Left cardiac atrium (tissue), 4 donors: Measurements from ENCODE around the gene GJA5. TPM values are rescaled to one million over a fixed set of nuclear protein-coding genes. Genes with fewer than 3 reads are reported as not detected.
"Not testable (repeated sequence)": the region's sequence is repeated elsewhere in the genome, so short reads cannot be mapped to it uniquely, and the experiment has no call there.

Source experiments
- ATAC-seq, 2 donors: fragments of 200-7000 bp; cut with Tn5 transposase; one replicate each; pipeline ENCODE4 v1.9.1; 2020; ENCODE audit warnings: mild to moderate bottlenecking in 2 of 2, moderate library complexity in 2 of 2
- DNase-seq: peaks from one replicate; pipeline ENCODE4 v3.0.0-alpha.2; 2020
- intact Hi-C, 2 donors: fragments of 100-400 bp; cut with DNase I; formaldehyde crosslinking; loops; one replicate each; pipeline versions ENCODE4 v1.14.1 to v1.15.1; 2022 to 2023
- total RNA-seq, 2 donors: library from RNA; stranded (reverse); fragmentation: NEBNext Ultra II Directional; extraction: Animal tissue kit (Norgen Biotek cat#: 25700); gene quantifications; one replicate each; pipeline ENCODE4 v1.2.1, GENCODE V29; 2021
- donor health status: DM: no; HTN: yes; CAD: no.
- donor health status: DM: no; HTN: yes; CAD: no; lungs with severe emphysema.
- donor health status: DM: yes; HTN: yes; CAD: no.
- donor health status: Dilated cardiomyopathy.

GJA5 gene
- total RNA-seq, 2 donors from 2014 or later, result 39.4 to 54.6 TPM

DNA sequence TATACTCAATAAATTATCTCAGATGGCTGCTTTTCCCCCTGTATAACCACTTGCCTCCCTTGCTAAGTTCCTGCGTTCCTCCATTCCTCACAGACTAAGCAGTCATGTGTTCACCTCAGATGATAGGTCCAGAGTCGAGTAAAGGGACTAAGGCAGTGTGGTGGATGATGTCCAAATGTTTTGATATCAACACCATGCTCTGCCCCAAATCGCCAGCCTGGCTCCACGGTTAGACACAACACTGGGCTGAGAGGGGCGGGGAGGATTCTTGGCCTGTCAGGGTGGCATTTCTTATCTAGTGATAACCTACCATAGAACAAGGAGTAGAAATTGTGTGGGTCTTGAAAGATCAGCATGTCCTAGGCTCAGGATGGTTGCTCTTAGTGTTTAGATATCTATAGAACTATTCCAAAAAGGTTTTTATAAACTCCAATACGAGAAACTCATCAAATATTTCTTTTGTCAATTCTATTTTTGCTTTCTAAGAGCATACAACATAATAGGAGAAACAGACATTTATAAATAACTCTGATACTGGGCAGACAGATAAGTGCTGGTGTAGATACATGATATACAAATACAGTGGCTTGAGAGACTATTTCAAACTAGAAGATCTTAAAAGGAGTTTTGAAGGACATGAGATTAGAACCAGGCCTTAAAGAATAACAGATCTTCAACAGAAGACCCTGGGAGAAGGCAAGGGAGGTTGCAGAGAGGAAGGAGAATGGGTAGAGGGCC, 21.5 kb downstream of the GJA5 start:
- DNase-seq, result peak; percentile 60
- intact Hi-C loops, result loop anchor here in 1 of 2 donors (5.0 kb wide), 1 partner anchor 83 kb away; no protein-coding TSS in a partner anchor

DNA sequence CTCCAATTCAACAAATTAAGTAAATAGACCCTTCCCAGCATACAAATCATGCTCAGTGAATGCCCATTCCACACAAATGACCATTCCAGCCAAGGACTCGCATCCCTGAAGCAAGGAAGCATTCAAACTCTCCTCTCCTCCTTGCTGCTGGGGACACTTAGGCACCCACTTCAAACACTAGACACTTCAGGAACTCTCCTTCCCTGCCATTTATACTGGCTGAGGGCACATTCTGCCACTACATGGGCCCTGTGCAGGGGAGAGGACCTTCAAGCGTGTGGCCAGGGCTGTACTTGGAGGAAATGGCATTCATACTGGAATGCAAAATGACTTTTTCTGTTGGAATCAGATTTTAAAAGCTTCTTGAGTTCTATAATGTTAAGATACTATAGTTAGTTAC, 22.3 kb downstream of the GJA5 start:
- DNase-seq, result no peak
- intact Hi-C loops, result loop anchor here in 1 of 2 donors (5.0 kb wide), 1 partner anchor 84 kb away; no protein-coding TSS in a partner anchor
- ATAC-seq, result peak in 1 of 2 donors; percentile 15

More for the DNA sequence above, 21.5 kb downstream of the GJA5 start:
- peak; percentile 77 to 84 for ATAC-seq

DNA sequence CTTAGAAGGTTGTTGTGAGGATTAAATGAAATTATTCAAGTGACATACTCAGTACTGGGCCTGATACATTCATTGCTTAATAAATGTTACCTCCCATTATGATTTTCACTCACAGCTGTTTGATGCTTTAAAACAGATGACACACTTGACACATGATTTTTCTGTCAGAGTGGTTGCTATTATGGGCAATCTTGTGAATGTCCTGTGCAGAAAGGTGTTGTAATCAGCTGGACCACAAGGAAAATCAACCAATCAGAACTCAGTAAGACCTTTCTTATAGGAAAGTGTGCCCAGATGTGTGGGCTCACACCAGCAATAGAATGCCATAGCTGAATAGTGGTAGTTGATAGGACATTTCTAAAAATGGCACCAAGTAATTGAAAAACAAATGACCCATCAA, 23.5 kb downstream of the GJA5 start:
- intact Hi-C loops, result loop anchor here in 1 of 2 donors (5.0 kb wide), 1 partner anchor 85 kb away; no protein-coding TSS in a partner anchor
- DNase-seq (no peak), ATAC-seq (peak in 1 of 2 donors; percentile 21)

DNA sequence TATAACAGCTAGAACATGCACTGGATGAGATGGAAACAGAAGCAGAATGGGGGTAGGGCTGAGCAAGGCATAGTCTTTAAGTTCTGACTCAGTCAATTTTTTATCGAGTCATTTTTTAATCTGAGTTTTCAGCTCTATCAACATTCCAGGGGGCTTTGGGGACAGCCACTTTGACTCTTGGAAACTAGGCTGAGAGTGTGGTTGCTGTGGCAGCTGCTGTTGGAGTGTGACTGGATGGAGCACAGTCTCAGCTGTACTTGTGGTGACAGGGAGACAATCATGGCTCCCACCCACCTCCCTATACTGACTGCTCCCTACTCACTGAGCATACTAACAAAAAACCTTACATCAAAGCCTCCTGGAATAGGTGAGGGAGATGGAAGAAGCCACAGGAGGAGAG, 25.0 kb downstream of the GJA5 start:
- intact Hi-C loops, result loop anchor here in 1 of 2 donors (5.0 kb wide), 1 partner anchor 87 kb away; no protein-coding TSS in a partner anchor
- DNase-seq (no peak), ATAC-seq (peak; percentile 86 to 87)

DNA sequence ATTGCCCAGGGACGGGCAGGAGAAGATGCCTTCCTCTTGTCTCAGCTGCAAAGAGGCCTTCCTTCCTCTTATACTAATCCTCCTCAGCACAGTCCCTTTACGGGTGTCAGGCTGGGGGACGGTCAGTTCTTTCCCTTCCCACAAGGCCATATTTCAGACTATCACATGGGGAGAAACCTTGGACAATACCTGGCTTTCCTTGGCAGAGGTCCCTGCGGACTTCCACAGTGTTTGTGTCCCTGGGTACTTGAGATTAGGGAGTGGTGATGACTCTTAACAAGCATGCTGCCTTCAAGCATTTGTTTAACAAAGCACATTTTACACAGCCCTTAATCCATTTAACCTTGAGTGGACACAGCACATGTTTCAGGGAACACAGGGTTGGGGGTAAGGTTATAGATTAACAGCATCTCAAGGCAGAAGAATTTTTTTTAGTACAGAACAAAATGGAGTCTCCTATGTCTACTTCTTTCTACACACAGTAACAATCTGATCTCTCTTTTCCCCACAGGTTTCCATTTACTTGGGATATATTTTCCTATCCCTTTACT, 26.0 kb downstream of the GJA5 start:
- DNase-seq, ATAC-seq, intact Hi-C loops: not testable (repeated sequence)

DNA sequence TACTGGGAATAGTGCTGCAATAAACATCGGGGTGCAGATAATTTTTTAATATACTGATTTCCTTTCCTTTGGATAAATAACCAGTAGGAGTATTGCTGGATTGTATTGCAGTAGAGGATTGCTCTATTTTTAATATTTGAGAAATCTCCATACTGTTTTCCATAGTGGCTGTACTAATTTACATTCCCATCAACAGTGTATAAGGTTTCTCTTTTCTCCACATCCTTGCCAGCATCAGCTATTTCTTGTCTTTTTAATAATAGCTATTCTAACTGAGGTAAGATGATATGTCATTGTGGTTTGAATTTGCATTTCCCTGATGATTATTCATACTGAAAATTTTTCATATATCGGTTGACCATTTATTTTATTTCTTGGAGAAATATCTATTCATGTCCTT, 31.1 kb downstream of the GJA5 start:
- no peak for ATAC-seq
- intact Hi-C loops, result no loop called here

DNA sequence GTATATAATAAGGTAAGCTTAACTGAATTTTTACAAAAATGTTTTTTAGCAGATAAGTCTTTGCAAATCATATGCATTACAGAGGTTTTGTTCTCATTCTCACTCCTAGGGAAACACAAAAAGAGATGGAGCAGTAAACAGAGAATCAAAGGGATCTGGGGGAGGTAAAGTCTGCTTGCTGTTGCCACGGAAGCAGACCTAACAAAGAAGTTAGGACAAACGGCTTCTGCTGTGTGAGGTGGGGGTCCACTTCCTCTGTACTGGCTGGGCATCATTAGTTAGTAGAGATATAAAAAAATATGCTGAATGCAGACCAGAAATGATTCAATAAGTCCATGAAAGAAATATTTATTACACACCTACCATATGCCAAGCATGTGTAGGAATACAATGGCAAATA, 34.2 kb downstream of the GJA5 start:
- intact Hi-C loops, result no loop called here
- ATAC-seq, result no peak
- DNase-seq, result no peak

More for the DNA sequence above, 31.1 kb downstream of the GJA5 start:
- DNase-seq, result no peak

DNA sequence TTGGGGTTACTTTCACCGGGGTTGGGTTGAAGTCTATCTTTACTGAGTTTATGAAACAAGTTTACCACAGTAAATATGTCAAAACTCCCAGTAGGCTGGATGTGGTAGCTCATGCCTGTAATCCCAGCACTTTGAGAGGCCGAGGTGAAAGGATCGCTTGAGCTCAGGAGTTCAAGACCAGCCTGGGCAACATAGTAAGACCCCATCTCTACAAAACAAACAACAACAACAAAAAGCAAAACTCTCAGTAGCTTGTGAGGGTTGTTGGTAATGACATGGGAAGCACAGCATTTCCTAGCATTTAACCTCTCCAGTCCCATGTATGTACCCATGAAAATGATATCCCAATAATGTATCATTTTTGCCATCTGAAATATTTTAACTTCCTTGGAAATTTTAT, 34.7 kb downstream of the GJA5 start:
- no peak for ATAC-seq
- no peak for DNase-seq
- intact Hi-C loops, result loop anchor here in 1 of 2 donors (2.0 kb wide), 1 partner anchor 165 kb away; no protein-coding TSS in a partner anchor

DNA sequence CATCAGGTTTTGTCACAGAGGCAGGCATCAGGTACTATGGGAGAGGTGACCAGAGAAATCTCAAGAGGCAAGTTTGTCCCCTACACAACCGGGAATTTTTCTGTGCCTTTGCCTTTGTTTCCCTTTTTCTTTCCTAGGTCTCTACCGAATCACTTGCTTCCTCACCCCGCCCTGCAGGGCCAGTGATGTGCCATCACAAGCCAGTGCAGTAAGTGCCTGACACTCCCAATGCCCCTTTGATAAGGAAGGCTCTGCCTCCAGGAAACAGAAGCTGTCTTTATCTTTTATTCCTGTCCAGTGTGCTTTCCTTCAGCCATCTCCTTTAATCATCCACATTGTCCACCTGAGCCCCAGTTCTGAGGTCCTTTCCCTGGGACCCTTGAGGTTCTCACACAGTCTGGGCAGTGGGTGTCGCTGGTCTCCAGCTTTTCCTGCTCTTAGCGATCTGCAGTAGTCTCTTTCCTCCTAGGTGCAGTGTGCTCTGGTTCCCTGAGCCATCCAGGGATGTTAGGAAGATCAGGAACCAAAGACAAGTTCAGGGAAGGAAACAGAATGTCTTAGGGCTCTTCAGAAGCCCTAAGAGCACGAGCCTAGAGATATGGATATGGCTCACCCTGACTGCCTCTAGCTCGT, 36.6 kb downstream of the GJA5 start:
- DNase-seq (peak; percentile 54), ATAC-seq (peak; percentile 91 to 92)
- intact Hi-C loops, result loop anchor here (1.0 to 2.0 kb wide), 2 partner anchors 165 to 167 kb away; no protein-coding TSS in a partner anchor

DNA sequence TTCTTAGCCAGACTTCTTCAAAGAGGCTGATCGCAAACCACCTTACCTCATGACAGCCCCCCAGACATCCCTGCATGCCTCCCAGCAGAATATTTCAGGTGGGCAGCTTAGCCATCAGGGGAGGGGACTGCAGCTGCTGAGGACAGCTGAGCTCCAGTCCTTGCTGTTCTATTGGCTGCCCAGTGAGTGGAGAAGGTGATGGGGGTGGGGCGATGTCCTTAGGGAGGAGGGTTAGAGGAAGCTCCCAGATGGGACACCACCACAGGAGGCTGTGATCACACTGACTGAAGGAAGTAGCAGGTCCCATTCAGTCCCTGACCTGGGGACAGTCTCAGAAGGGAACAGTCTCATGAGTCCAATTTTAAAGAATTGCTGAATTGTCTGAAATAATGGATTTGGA, 38.3 kb downstream of the GJA5 start:
- DNase-seq (no peak), ATAC-seq (no peak)
- intact Hi-C loops, result no loop called here

DNA sequence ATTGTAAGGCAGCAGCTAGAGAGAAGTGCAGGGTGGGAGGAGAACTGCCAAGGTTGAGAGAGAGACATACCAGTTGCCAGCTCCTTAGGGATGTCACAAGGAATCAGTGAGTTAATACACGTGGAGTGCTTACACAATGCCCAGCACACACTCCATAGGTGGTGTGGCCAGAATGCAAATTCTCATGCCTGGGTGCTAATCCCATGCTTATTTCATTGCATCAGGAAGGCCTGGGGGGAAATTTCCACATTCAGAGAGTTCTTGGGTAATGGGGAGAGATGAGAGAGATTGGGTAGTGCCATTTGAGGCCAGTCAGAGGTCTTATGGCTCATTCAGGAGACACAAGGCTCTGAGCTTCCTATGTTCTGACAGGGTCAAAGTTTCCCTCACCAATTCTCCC, 38.7 kb downstream of the GJA5 start:
- intact Hi-C loops, result no loop called here
- DNase-seq, result no peak
- peak in 1 of 2 donors; percentile 46 for ATAC-seq

DNA sequence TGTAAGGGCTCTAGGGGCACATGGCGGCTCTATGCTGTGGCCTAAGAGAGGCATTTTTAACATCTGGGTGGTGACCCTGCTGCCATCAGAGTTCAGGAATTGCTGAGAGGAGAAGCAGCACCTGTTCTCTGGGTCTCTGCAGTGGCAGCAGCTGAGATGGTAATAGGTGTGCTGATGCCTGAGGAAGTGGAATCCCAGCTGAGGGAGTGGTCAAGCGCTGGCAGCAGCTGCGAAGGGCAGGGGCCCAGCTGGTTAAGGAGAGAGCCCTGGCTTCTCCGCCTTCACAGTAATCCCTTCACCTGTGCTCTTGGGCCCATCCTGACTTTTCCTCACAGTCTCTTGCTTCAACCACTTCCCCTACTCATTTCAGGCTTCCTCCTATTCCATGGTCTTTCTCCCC, 39.8 kb downstream of the GJA5 start:
- ATAC-seq (no peak), DNase-seq (no peak)
- intact Hi-C loops, result no loop called here

DNA sequence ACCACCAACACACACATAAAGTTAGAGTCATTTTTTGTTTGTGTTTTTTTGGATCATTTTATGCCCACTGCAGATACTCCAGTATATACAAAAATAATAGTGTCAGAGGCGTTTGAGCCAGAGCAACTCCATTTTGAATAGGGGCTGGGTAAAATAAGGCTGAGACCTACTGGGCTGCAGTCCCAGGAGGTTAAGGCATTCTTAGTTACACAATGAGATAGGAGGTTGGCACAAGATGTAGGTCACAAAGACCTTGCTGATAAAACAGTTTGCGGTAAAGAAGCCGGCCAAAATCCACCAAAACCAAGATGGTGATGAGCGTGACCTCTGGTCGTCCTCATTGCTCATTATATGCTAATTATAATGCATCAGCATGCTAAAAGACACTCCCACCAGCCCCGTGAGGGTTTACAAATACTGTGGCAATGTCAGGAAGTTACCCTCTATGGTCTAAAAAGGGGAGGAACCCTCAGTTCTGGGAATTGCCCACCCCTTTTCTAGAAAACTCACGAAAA, 40.6 kb downstream of the GJA5 start:
- intact Hi-C loops, result no loop called here
- DNase-seq (no peak), ATAC-seq (peak in 1 of 2 donors; percentile 28)

DNA sequence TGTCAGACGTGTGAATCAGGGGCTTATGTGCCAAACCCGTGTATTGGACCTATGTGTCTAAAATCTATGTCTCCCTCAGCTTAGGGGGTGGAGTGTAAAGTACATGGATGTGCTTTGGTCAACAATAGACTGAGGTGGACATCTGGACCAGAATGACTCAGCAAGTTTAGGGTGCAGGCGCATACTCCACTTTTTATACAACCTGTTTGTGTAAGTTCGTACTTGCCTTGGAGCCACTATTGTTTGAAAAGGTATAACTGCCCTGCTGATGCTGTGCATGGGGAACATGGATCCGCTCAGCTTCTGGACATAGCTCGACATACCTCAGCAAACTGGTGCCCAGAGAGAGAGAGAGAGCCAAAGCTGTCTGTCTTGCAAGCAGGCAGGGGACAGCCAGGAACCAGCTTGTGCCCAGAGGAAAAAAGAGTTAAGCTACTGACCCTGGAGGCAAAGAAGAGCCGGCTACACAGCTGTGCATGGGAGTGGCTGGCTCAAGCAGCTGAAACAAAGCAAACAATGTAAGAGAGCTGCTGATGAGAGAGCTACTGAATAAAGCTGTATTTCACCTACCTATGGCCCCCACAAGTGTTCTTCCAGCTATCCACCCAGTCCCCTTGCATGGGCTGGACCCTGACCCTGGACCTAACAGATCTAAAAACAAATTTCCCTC, 41.2 kb downstream of the GJA5 start:
- intact Hi-C loops, result no loop called here

DNA sequence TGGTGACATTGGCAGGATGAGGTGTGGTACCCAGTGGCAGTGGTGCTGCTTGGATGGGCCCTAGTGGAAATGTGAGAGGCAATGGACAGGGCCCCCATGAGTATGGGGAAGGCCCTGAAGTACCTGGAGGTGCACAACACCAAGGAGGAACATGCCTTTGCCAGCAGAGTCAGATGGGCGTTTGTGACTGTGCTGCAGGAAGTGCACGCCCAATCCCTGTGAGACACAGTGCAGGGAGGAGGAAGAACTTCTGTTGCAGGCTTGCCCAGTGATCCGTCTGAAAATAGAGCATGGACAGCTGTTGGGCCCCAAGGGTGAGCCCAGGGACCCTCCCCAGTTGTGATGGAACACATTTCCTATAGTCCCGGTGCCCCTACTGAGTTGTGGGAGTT, 42.7 kb downstream of the GJA5 start:
- intact Hi-C loops, result no loop called here
- no peak for ATAC-seq
- no peak for DNase-seq

More for the DNA sequence above, 41.2 kb downstream of the GJA5 start:
- DNase-seq, result no peak
- no peak for ATAC-seq

DNA sequence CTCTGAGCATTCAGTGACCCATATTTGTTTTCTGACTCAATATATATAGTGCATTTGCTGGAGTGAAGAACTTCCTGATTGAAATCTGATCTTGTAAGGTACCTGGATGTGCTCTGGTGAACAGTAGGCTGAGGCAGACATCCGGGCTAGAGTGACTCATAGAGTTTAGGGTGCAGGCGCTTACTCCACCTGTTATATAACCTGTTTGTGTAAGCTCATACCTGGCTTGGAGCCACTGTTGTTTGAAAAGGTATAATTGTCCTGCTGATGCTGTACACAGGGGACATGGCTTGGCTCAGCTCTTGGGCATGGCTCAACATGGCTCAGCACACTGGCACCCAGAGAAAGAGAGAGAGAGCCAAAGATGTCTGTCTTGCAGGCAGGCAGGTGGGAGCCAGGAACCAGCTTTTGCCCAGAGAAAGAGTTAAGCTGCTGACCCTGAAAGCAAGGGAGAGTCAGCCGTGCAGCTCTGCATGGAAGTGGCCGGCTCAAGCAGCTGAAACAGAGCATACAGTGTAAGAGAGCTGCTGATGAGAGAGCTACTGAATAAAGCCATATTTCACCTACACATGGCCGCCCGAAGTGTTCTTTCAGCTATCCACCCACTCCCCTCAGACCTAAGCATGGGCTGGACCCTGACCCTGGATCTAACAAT, 43.2 kb downstream of the GJA5 start:
- DNase-seq, result no peak
- intact Hi-C loops, result no loop called here
- no peak for ATAC-seq

DNA sequence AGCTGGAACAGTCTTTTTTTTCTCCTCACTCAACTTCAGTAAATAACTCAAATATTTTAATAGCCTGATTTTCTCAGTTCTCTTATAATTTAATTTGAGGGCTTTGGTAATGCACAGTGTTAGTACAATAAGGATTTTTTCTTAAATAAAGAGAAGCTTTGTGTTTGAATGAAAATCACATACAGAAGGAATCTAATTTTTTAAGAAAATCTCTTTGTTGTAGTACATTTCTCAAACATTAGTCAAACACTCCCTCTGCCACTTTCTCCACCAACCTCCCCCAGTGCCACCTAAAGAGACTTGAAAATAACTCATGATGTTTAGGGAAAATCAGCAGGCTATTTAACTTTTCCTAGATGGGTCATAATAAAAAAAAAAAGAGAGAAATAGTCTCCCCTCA, 47.8 kb downstream of the GJA5 start:
- no peak for DNase-seq
- intact Hi-C loops, result no loop called here
- no peak for ATAC-seq
